ENCODE data around the gene EHD1.

Gene EHD1

GRCh38 chr11:64911142-64911541 lies 32.7 kb upstream of the EHD1 start:
- Histone ChIP-seq H3K27ac (no peak overlapping the region), H3K4me3 (no peak overlapping the region)

GRCh38 chr11:64910451-64911093 lies 32.2 kb upstream of the EHD1 start:
- Histone ChIP-seq H3K4me3 (no peak overlapping the region), H3K27ac (no peak overlapping the region)

GRCh38 chr11:64909653-64910343 lies 31.4 kb upstream of the EHD1 start:
- Histone ChIP-seq H3K27ac (no peak overlapping the region), H3K4me3 (no peak overlapping the region)

- H3K4me3 ChIP-seq: no peak overlapping the region
- H3K27ac ChIP-seq: no peak overlapping the region
Observed at GRCh38 chr11:64908766-64909165, 30.3 kb upstream of the EHD1 start.

- Histone ChIP-seq H3K27ac (no peak overlapping the region), H3K4me3 (no peak overlapping the region)
Observed at GRCh38 chr11:64906314-64906635, 27.9 kb upstream of the EHD1 start.

GRCh38 chr11:64905516-64906313 lies 27.3 kb upstream of the EHD1 start:
- Histone ChIP-seq H3K27ac (no peak overlapping the region), H3K4me3 (no peak overlapping the region)

GRCh38 chr11:64903291-64903833 lies 24.9 kb upstream of the EHD1 start:
- Histone ChIP-seq H3K4me3 (no peak overlapping the region), H3K27ac (no peak overlapping the region)

- Histone ChIP-seq H3K4me3 (no peak overlapping the region), H3K27ac (no peak overlapping the region)
Observed at GRCh38 chr11:64902102-64902900, 23.9 kb upstream of the EHD1 start.

GRCh38 chr11:64900774-64901173 lies 22.4 kb upstream of the EHD1 start:
- no peak overlapping the region for H3K4me3 ChIP-seq
- peak overlapping the region in 6 of 21 experiments; percentile 2 to 44 (median 31) for H3K27ac ChIP-seq

GRCh38 chr11:64900263-64900678 lies 21.9 kb upstream of the EHD1 start:
- Histone ChIP-seq H3K27ac (peak overlapping the region in 6 of 21 experiments; percentile 2 to 44 (median 31)), H3K4me3 (no peak overlapping the region)

- Histone ChIP-seq H3K27ac (no peak overlapping the region), H3K4me3 (no peak overlapping the region)
Observed at GRCh38 chr11:64898541-64898940, 20.1 kb upstream of the EHD1 start.

GRCh38 chr11:64898076-64898445 lies 19.6 kb upstream of the EHD1 start:
- Histone ChIP-seq H3K4me3 (no peak overlapping the region), H3K27ac (no peak overlapping the region)

- H3K4me3 ChIP-seq: no peak overlapping the region
Observed at GRCh38 chr11:64897381-64898075, 19.1 kb upstream of the EHD1 start.

GRCh38 chr11:64896448-64897022 lies 18.1 kb upstream of the EHD1 start:
- no peak overlapping the region for H3K4me3 ChIP-seq
- no peak overlapping the region for H3K27ac ChIP-seq

More at GRCh38 chr11:64897381-64898075, 19.1 kb upstream of the EHD1 start:
- no peak overlapping the region for H3K27ac ChIP-seq

- Histone ChIP-seq H3K27ac (no peak overlapping the region), H3K4me3 (no peak overlapping the region)
Observed at GRCh38 chr11:64894812-64895452, 16.5 kb upstream of the EHD1 start.

GRCh38 chr11:64894070-64894811 lies 15.8 kb upstream of the EHD1 start:
- H3K4me3 ChIP-seq: no peak overlapping the region
- H3K27ac ChIP-seq: no peak overlapping the region

GRCh38 chr11:64893194-64894069 lies 15.0 kb upstream of the EHD1 start:
- H3K27ac ChIP-seq: no peak overlapping the region
- no peak overlapping the region for H3K4me3 ChIP-seq
